ENCODE data around the gene TREML2. TPM values are rescaled to one million over a fixed set of nuclear protein-coding genes. Genes with fewer than 3 reads are reported as not detected.
A peak's percentile ranks its signal among the peaks of the same experiment; 100 is the strongest.

TREML2 gene
- total RNA-seq, 4 donors from 2014 or later: 0.66 TPM; not detected in 3

DNA sequence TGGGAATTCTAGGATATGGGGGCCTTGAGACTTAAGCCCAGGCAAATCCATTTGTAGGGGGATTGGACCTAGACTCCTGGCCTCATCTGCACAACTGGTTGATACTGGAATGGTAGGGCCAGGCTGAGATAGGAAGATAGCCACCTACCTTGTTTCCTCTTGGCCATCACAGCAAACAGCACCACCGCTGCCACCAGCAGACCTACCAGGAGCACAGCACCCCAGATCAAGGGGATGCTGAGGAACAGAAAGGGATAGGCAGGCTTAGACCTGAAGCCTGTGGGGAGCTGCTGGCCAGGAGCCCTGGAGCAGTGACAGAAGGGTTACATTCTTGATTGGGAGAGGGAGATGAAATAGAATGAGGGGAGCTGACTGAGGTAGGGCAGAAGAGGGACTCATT is 50.3 kb downstream of the TREML2 start:
- H3K4me1 ChIP-seq: peaks cover 0 to 8% (median 4%) of the 10 kb centered on the region in 4 donors
- DNase-seq (ENCODE audit: extremely low spot score): peak; percentile 62
- no peak overlapping the region for H3K27ac ChIP-seq (replicated peaks in 1 of 4)
- no peaks in the 10 kb centered on the region for H3K27me3 ChIP-seq
- 100% methylated on average over 1 of the region's 1 CpG for WGBS
- H3K9me3 ChIP-seq: no peaks in the 10 kb centered on the region
- no peak for TF ChIP-seq EP300 (IDR thresholded peaks at IDR 0.05)
- TF ChIP-seq, protein P1, sequence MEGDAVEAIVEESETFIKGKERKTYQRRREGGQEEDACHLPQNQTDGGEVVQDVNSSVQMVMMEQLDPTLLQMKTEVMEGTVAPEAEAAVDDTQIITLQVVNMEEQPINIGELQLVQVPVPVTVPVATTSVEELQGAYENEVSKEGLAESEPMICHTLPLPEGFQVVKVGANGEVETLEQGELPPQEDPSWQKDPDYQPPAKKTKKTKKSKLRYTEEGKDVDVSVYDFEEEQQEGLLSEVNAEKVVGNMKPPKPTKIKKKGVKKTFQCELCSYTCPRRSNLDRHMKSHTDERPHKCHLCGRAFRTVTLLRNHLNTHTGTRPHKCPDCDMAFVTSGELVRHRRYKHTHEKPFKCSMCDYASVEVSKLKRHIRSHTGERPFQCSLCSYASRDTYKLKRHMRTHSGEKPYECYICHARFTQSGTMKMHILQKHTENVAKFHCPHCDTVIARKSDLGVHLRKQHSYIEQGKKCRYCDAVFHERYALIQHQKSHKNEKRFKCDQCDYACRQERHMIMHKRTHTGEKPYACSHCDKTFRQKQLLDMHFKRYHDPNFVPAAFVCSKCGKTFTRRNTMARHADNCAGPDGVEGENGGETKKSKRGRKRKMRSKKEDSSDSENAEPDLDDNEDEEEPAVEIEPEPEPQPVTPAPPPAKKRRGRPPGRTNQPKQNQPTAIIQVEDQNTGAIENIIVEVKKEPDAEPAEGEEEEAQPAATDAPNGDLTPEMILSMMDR (IDR thresholded peaks at IDR 0.05): no peak
- TF ChIP-seq POLR2A (IDR thresholded peaks at IDR 0.05; ENCODE audit: low read depth): no peak
- no peak for TF ChIP-seq POLR2AphosphoS5 (IDR thresholded peaks at IDR 0.05)
- peaks cover 0 to 3% (median 0%) of the 10 kb centered on the region in 4 donors for H3K36me3 ChIP-seq
- no peak overlapping the region for H3K4me3 ChIP-seq
- intact Hi-C loops (cut with DNase I): no loop called here

DNA sequence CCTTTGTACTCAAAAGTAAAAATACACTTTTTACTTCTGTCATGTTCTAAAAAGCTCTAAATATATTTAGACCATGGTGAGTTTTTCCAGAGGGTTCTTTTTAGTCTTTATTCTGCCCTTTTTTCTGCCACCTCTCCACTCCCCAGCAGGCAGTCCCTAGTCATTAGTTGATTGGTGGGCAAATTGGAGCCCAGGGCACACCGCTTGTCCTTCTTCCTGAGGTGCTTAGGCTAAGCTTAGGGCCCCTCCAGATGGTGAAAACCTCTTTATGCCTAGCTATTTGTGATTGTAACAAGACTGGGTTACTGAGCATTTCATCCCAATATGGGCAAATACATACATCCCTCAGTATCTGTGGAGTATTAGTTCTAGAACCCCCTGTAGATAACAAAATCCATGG is 53.0 kb downstream of the TREML2 start:
- intact Hi-C loops (cut with DNase I): no loop called here
- 100% methylated on average over 1 of the region's 1 CpG for WGBS
- H3K4me3 ChIP-seq: no peak overlapping the region

More for the DNA sequence above, 53.0 kb downstream of the TREML2 start:
- Histone ChIP-seq H3K27me3 (no peaks in the 10 kb centered on the region), H3K4me1 (no peaks in the 10 kb centered on the region), H3K9me3 (no peaks in the 10 kb centered on the region), H3K36me3 (peaks cover 0 to 3% (median 0%) of the 10 kb centered on the region in 4 donors), H3K27ac (replicated peaks in 1 of 4) (no peak overlapping the region)
- TF ChIP-seq POLR2AphosphoS5 (IDR thresholded peaks at IDR 0.05) (no peak), EP300 (IDR thresholded peaks at IDR 0.05) (no peak), POLR2A (IDR thresholded peaks at IDR 0.05; ENCODE audit: low read depth) (no peak)
- TF ChIP-seq, protein P1 (IDR thresholded peaks at IDR 0.05): no peak
- peak; percentile 12 for DNase-seq (ENCODE audit: extremely low spot score)

Small RNAs within 50 kb of the gene (small RNA-seq; reads per million reads assigned to genes)
- 0 reads per million in 3 donors for gene AL391903.2
- 2.0 to 7.9 (median 3.2) reads per million in 3 donors for gene RNA5SP207

Other genes with a start within 250 kb of the TREML2 start
- under 1 TPM; 0.33 to 0.83 (median 0.60) TPM for gene UNC5CL, start 161.9 kb downstream of the TREML2 start, total RNA-seq
- not detected for gene TSPO2, start 158.7 kb downstream of the TREML2 start, total RNA-seq
- gene APOBEC2, start 147.9 kb downstream of the TREML2 start, total RNA-seq: 1 to 10 TPM in 1 of 4 donors, under 1 TPM in 2, not detected in 1; 0.50 to 1.0 (median 0.97) TPM
- gene OARD1, start 128.8 kb downstream of the TREML2 start, total RNA-seq: 10 to 100 TPM; 11.9 to 19.4 (median 16.5) TPM
- 10 to 100 TPM in 3 of 4 donors, 1 to 10 TPM in 1; 9.1 to 11.4 (median 10.5) TPM for gene NFYA, start 128.2 kb downstream of the TREML2 start, total RNA-seq
- under 1 TPM in 1 of 4 donors, not detected in 3; 0.32 TPM for gene TREML1, start 46.8 kb downstream of the TREML2 start, total RNA-seq
- 1 to 10 TPM; 1.6 to 1.8 (median 1.6) TPM for gene TREM2, start 38.0 kb downstream of the TREML2 start, total RNA-seq
- not detected for gene TREML4, start 27.2 kb upstream of the TREML2 start, total RNA-seq
- 1 to 10 TPM; 1.1 to 9.3 (median 1.2) TPM for gene TREM1, start 85.5 kb upstream of the TREML2 start, total RNA-seq
- not detected for gene NCR2, start 134.5 kb upstream of the TREML2 start, total RNA-seq